HepG2 (cell line): ENCODE measurements around the gene COX5B. TPM values are rescaled to one million over a fixed set of nuclear protein-coding genes. Genes with fewer than 3 reads are reported as not detected.

ENCODE experiments used
- ATAC-seq: fragments of 200-7000 bp; cut with Tn5 transposase; 3 replicates; pipeline ENCODE4 v1.9.1; 2020; ENCODE audit warnings: mild to moderate bottlenecking, moderate library complexity
- BruUV-seq: library from RNA; stranded (reverse); fragments of 400-500 nt; replicated peaks from 2 replicates; lab custom pipeline; 2021; lab: Mats Ljungman, UMichigan
- CTCF ChIA-PET: fragments of 300-600 bp; formaldehyde crosslinking; extraction: SDS; loops from one replicate; lab custom pipeline; 2021; ENCODE audit warnings: low total read pairs, inconsistent platforms, low intra/inter-chr PET ratio; lab: Yijun Ruan, JAX
- POLR2A ChIA-PET: fragments of 350-600 bp; sonication (Branson Sonifier 250); formaldehyde crosslinking; loops from one replicate; lab custom pipeline; 2020; ENCODE audit warnings: antibody characterized with exemption, inconsistent platforms; lab: Yijun Ruan, JAX
- DNase-seq: peaks from one replicate; pipeline ENCODE4 v3.0.0-alpha.2; 2015; ENCODE audit warnings: low spot score
- FAIRE-seq: peaks from 3 replicates; lab custom pipeline; 2011; peaks lifted over from hg19 to GRCh38; lab: Jason Lieb, UNC
- H2AFZ ChIP-seq: one replicate; pipeline ENCODE4 v1.6.1; 2011; ENCODE audit warnings: low read length, inconsistent platforms
- H3K27ac ChIP-seq: fragments of 300-600 bp; 3 replicates; pipeline ENCODE4 v1.8.0; 2011; ENCODE audit warnings: mixed run types, mild to moderate bottlenecking, mixed read lengths, low read length, inconsistent platforms; ENCODE audit not compliant: insufficient read depth; ENCODE audit errors: extremely low read length
- H3K27me3 ChIP-seq, 2 experiments: fragments of 200-600 bp in 1 of 2; 2 replicates in 1 of 2; 3 replicates in 1 of 2; pipeline versions ENCODE4 v1.6.0 to v1.8.0; 2011; ENCODE audit warnings: low read length in 2 of 2, mild to moderate bottlenecking in 2 of 2, moderate library complexity in 2 of 2, inconsistent platforms in 1 of 2; ENCODE audit not compliant: insufficient read depth in 2 of 2, control insufficient read depth in 1 of 2
- H3K36me3 ChIP-seq, 2 experiments: fragments of 200-600 bp in 1 of 2; replicated peaks in 1 of 2; 2 replicates in 1 of 2; 3 replicates in 1 of 2; pipeline versions ENCODE4 v1.5.1 to v1.8.0; 2011; ENCODE audit warnings: low read length in 2 of 2, inconsistent platforms in 1 of 2; ENCODE audit not compliant: insufficient read depth in 2 of 2, control insufficient read depth in 1 of 2
- H3K4me1 ChIP-seq: 2 replicates; pipeline ENCODE4 v1.5.1; 2012; ENCODE audit warnings: low read length, inconsistent platforms; ENCODE audit not compliant: insufficient read depth
- H3K4me2 ChIP-seq: 2 replicates; pipeline ENCODE4 v1.6.0; 2011; ENCODE audit warnings: low read depth, low read length, inconsistent platforms
- H3K4me3 ChIP-seq, 3 experiments: fragments of 200-600 bp in 1 of 3; sonication (generic), shearing (Covaris generic) in 1 of 3; replicated peaks in 1 of 3; 2 replicates each; pipeline ENCODE4 v1.5.1; 2011 to 2016; ENCODE audit warnings: low read length in 3 of 3, inconsistent platforms in 2 of 3, low read depth in 2 of 3, mild to moderate bottlenecking in 2 of 3, control low read depth in 1 of 3, mixed read lengths in 1 of 3; ENCODE audit not compliant: insufficient read depth in 1 of 3
- H3K79me2 ChIP-seq: one replicate; pipeline ENCODE4 v1.6.1; 2011; ENCODE audit warnings: low read length, inconsistent platforms; ENCODE audit not compliant: insufficient read depth
- H3K9ac ChIP-seq: 2 replicates; pipeline ENCODE4 v1.6.0; 2011; ENCODE audit warnings: mild to moderate bottlenecking, low read depth, low read length, inconsistent platforms; ENCODE audit not compliant: insufficient read depth
- H3K9me3 ChIP-seq: 2 replicates; pipeline ENCODE4 v1.5.1; 2012; ENCODE audit warnings: mild to moderate bottlenecking, low read length
- H4K20me1 ChIP-seq: 2 replicates; pipeline ENCODE4 v1.6.0; 2011; ENCODE audit warnings: inconsistent platforms, mild to moderate bottlenecking, low read length, moderate library complexity; ENCODE audit not compliant: insufficient read depth
- GATA4 ChIP-seq: sonication (generic); IDR thresholded peaks from 2 replicates; pipeline ENCODE4 v1.6.1; 2016; ENCODE audit warnings: antibody characterized with exemption, low read depth, borderline replicate concordance
- KDM5A ChIP-seq: fragments of 200-600 bp; sonication (generic); IDR thresholded peaks from 2 replicates; pipeline ENCODE4 v1.7.0; 2018; ENCODE audit warnings: antibody characterized with exemption, mild to moderate bottlenecking, low read length, borderline replicate concordance
- NR2C2 ChIP-seq: sonication (generic); formaldehyde crosslinking; IDR thresholded peaks from 2 replicates; pipeline ENCODE4 v1.4.0; 2020; ENCODE audit warnings: missing genetic modification reagents, mild to moderate bottlenecking, moderate library complexity, borderline replicate concordance
- SMC3 ChIP-seq: IDR thresholded peaks from 2 replicates; pipeline ENCODE4 v1.6.1; 2011; ENCODE audit warnings: low read length, improper control_type of control experiment
- ZIK1 ChIP-seq: sonication (generic); formaldehyde crosslinking; IDR thresholded peaks from 2 replicates; pipeline ENCODE4 v1.5.0; 2020; ENCODE audit warnings: mild to moderate bottlenecking, low read depth, missing genetic modification reagents, borderline replicate concordance
- ZNF143 ChIP-seq: sonication (generic); formaldehyde crosslinking; IDR thresholded peaks from 2 replicates; pipeline ENCODE4 v1.4.0; 2020; ENCODE audit warnings: missing genetic modification reagents
- WGBS: methylation state at CpG from one replicate; pipeline ENCODE4 v1.1.6; 2017; ENCODE audit warnings: low lambda C conversion rate; 5-methylcytosine and 5-hydroxymethylcytosine counted together
- in situ Hi-C: cut with HindIII; loops from 2 replicates; pipeline ENCODE4 v1.10.0; 2017; ENCODE audit warnings: low pct_unique_long_range_greater_than_20kb; ENCODE audit not compliant: extremely low pct_ligation_motif_present
- intact Hi-C: fragments of 100-400 bp; cut with micrococcal nuclease; formaldehyde crosslinking; loops from one replicate; pipeline ENCODE4 v1.10.0; 2022; ENCODE audit not compliant: unreplicated experiment
- polyA plus RNA-seq, 8 experiments: library from polyadenylated mRNA; depleted of rRNA in 3 of 8; stranded (reverse) in 7 of 8; unstranded in 1 of 8; fragments of >200 nt; fragmentation: Illumina TruSeq in 4 of 8; extraction: Trizol in 4 of 8; gene quantifications; 2 replicates each; pipeline versions ENCODE4 v1.2.1 to v1.2.3, GENCODE V29; 2011 to 2016; ENCODE audit warnings: low read depth in 4 of 8, missing spikeins in 1 of 8, mixed read lengths in 1 of 8; ENCODE audit not compliant: insufficient read depth in 1 of 8
- total RNA-seq, 5 experiments: library from RNA; depleted of rRNA; stranded (reverse); fragments of >200 nt; fragmentation: Illumina TruSeq; extraction: Trizol; gene quantifications; 2 replicates each; pipeline ENCODE4 v1.2.3, GENCODE V29; 2016; ENCODE audit warnings: low read depth in 1 of 5
- TF ChIP-seq, protein P1 (sequence below): sonication (generic); formaldehyde crosslinking; IDR thresholded peaks from 2 replicates; pipeline ENCODE4 v1.5.0; 2020; ENCODE audit warnings: missing genetic modification reagents

The COX5B gene
- total and polyA plus RNA-seq, 2 of the 13 experiments (the other 11 are each of a cell fraction or from before 2014, with no cell fraction given), result 453 to 536 TPM

DNA sequence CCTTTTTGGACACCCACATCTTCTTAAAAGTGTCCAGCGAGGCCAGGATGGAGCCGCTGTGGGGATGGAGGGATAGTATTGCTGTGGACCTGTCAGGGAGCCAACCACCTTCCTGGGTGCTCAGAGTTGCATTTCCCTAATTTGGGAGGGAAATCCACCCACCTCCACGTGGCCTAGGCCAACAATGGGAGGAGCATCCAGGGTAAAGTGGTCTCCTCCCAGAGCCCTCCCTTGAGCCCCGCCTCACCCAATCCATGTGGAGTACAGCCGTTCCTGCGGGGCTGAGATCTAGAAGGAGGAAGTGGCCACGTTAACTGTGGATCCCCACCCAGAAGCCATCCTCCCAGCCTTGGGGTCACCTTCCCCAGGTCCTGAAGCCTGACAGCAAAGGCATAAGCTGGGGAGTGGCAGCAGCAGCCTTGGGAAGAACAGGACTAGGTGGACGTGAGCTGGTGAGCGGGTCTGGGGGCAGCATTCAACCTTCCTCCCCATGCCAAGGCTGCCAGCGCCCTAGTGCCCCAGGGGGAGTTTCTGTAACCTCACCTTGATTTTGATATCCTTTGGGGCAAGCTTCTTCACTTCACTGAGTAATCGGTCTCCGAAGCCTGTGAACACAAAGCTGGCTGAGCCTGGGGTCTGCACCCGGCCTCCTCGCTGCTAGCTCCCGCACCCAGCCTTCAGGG, 11.2 kb downstream of the COX5B start:
- ATAC-seq (no peak), FAIRE-seq (no peak), DNase-seq (no peak)
- no TSS peak for BruUV-seq
- Histone ChIP-seq H3K4me2 (no peak overlapping the region), H3K4me1 (peaks cover 12% of the 10 kb centered on the region), H3K4me3 (no peak overlapping the region), H3K27ac (no peak overlapping the region), H3K27me3 (no peaks in the 10 kb centered on the region), H3K79me2 (peaks cover 7% of the 10 kb centered on the region), H3K9me3 (peaks cover 8% of the 10 kb centered on the region; the same call in 1 of the 2 replicates), H3K36me3 (peaks cover 20 to 41% of the 10 kb centered on the region in 2 experiments), H2AFZ (no peak overlapping the region), H3K9ac (no peak overlapping the region), H4K20me1 (peaks cover 7% of the 10 kb centered on the region; the same call in 1 of the 2 replicates)
- intact Hi-C loops (no loop called here), in situ Hi-C loops (loop anchor here (25.0 kb wide), 1 partner anchor 1595 kb away; no protein-coding TSS in a partner anchor)
- no peak for TF ChIP-seq GATA4
- TF ChIP-seq ZNF143 (CRISPR knock-in tag), result no peak
- TF ChIP-seq SMC3, result no peak
- no peak for TF ChIP-seq KDM5A
- TF ChIP-seq, protein P1, sequence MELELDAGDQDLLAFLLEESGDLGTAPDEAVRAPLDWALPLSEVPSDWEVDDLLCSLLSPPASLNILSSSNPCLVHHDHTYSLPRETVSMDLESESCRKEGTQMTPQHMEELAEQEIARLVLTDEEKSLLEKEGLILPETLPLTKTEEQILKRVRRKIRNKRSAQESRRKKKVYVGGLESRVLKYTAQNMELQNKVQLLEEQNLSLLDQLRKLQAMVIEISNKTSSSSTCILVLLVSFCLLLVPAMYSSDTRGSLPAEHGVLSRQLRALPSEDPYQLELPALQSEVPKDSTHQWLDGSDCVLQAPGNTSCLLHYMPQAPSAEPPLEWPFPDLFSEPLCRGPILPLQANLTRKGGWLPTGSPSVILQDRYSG (CRISPR knock-in tag), result no peak
- TF ChIP-seq ZIK1 (CRISPR knock-in tag), result no peak
- no peak for TF ChIP-seq NR2C2 (CRISPR knock-in tag)
- CTCF ChIA-PET, result no interaction called here
- WGBS, result 93% methylated on average over 13 of the region's 15 CpGs
- POLR2A ChIA-PET, result interaction anchor here (4.5 kb wide), 1 partner anchor 11 kb away, joined by 35 read pairs; the partner anchor contains the start of gene COX5B
